HepG2 (cell line): ENCODE data around the gene ZNF429. TPM values are rescaled to one million over a fixed set of nuclear protein-coding genes. Genes with fewer than 3 reads are reported as not detected.

Experiments used
- CC2D1A ChIP-seq: sonication (generic); formaldehyde crosslinking; IDR thresholded peaks from 2 replicates; pipeline ENCODE4 v1.8.1; 2023; ENCODE audit warnings: mild to moderate bottlenecking, missing genetic modification reagents
- EP300 ChIP-seq, 3 experiments: sonication (generic) in 1 of 3; formaldehyde crosslinking in 1 of 3; IDR thresholded peaks; 2 replicates each; pipeline versions ENCODE4 v1.5.1 to v1.6.1; 2011 to 2020; ENCODE audit warnings: low read depth in 2 of 3, low read length in 2 of 3, borderline replicate concordance in 1 of 3, improper control_type of control experiment in 1 of 3, mild to moderate bottlenecking in 1 of 3, missing genetic modification reagents in 1 of 3, moderate library complexity in 1 of 3
- MIER3 ChIP-seq: IDR thresholded peaks from 2 replicates; pipeline ENCODE4 v1.6.1; 2016; ENCODE audit warnings: missing compliant biosample characterization, borderline replicate concordance
- MTF1 ChIP-seq: sonication (generic); formaldehyde crosslinking; IDR thresholded peaks from 2 replicates; pipeline ENCODE4 v1.5.0; 2020; ENCODE audit warnings: missing genetic modification reagents
- NR2F1 ChIP-seq, 2 experiments: fragments of 450-650 bp in 1 of 2; formaldehyde crosslinking in 1 of 2; IDR thresholded peaks; 2 replicates each; pipeline versions ENCODE4 v1.5.0 to v1.6.1; 2016 to 2020; ENCODE audit warnings: mild to moderate bottlenecking in 1 of 2, missing compliant biosample characterization in 1 of 2, missing genetic modification reagents in 1 of 2, moderate library complexity in 1 of 2
- RBM22 ChIP-seq: fragments of 200-400 bp; formaldehyde crosslinking; optimal IDR thresholded peaks from 2 replicates; pipeline ENCODE3; 2017; ENCODE audit warnings: mild to moderate bottlenecking, low read length, moderate library complexity
- SALL1 ChIP-seq: sonication (generic); formaldehyde crosslinking; IDR thresholded peaks from 2 replicates; pipeline ENCODE4 v1.8.0; 2022; ENCODE audit warnings: mild to moderate bottlenecking, missing genetic modification reagents
- STAG1 ChIP-seq: sonication (generic); formaldehyde crosslinking; IDR thresholded peaks from 2 replicates; pipeline ENCODE4 v1.4.0; 2020; ENCODE audit warnings: missing genetic modification reagents
- ZGPAT ChIP-seq: IDR thresholded peaks from 2 replicates; pipeline ENCODE4 v1.6.1; 2016; ENCODE audit warnings: mild to moderate bottlenecking
- ZNF224 ChIP-seq: sonication (generic); formaldehyde crosslinking; IDR thresholded peaks from 2 replicates; pipeline ENCODE4 v1.5.0; 2020; ENCODE audit warnings: mild to moderate bottlenecking, missing genetic modification reagents
- ZNF282 ChIP-seq: fragments of 450-650 bp; IDR thresholded peaks from 2 replicates; pipeline ENCODE4 v1.6.1; 2018; ENCODE audit not compliant: partially characterized antibody
- ZNF362 ChIP-seq: sonication (generic); formaldehyde crosslinking; IDR thresholded peaks from 2 replicates; pipeline ENCODE4 v1.4.0; 2020; ENCODE audit warnings: missing genetic modification reagents, mild to moderate bottlenecking, borderline replicate concordance
- ZNF367 ChIP-seq: sonication (generic); formaldehyde crosslinking; IDR thresholded peaks from 2 replicates; pipeline ENCODE4 v1.4.0; 2020; ENCODE audit warnings: missing genetic modification reagents, borderline replicate concordance
- ZNF432 ChIP-seq: sonication (generic); formaldehyde crosslinking; IDR thresholded peaks from 2 replicates; pipeline ENCODE4 v1.5.0; 2020; ENCODE audit warnings: missing genetic modification reagents, mild to moderate bottlenecking, borderline replicate concordance
- ZNF678 ChIP-seq: sonication (generic); formaldehyde crosslinking; IDR thresholded peaks from 2 replicates; pipeline ENCODE4 v1.4.0; 2020; ENCODE audit warnings: mild to moderate bottlenecking, missing genetic modification reagents
- ZNF747 ChIP-seq: sonication (generic); formaldehyde crosslinking; IDR thresholded peaks from 2 replicates; pipeline ENCODE4 v1.8.1; 2023; ENCODE audit warnings: missing genetic modification reagents, mild to moderate bottlenecking, borderline replicate concordance
- ZNF772 ChIP-seq: sonication (generic); formaldehyde crosslinking; IDR thresholded peaks from 2 replicates; pipeline ENCODE4 v1.5.0; 2020; ENCODE audit warnings: mild to moderate bottlenecking, missing genetic modification reagents
- ZNF788 ChIP-seq: sonication (generic); formaldehyde crosslinking; IDR thresholded peaks from 2 replicates; pipeline ENCODE4 v1.5.0; 2020; ENCODE audit warnings: mild to moderate bottlenecking, missing genetic modification reagents, borderline replicate concordance
- polyA plus RNA-seq, 8 experiments: library from polyadenylated mRNA; depleted of rRNA in 3 of 8; stranded (reverse) in 7 of 8; unstranded in 1 of 8; fragments of >200 nt; fragmentation: Illumina TruSeq in 4 of 8; extraction: Trizol in 4 of 8; gene quantifications; 2 replicates each; pipeline versions ENCODE4 v1.2.1 to v1.2.3, GENCODE V29; 2011 to 2016; ENCODE audit warnings: low read depth in 4 of 8, missing spikeins in 1 of 8, mixed read lengths in 1 of 8; ENCODE audit not compliant: insufficient read depth in 1 of 8
- total RNA-seq, 5 experiments: library from RNA; depleted of rRNA; stranded (reverse); fragments of >200 nt; fragmentation: Illumina TruSeq; extraction: Trizol; gene quantifications; 2 replicates each; pipeline ENCODE4 v1.2.3, GENCODE V29; 2016; ENCODE audit warnings: low read depth in 1 of 5
- TF ChIP-seq, protein P1 (sequence below): sonication (generic); formaldehyde crosslinking; IDR thresholded peaks from 2 replicates; pipeline ENCODE4 v1.4.0; 2020; ENCODE audit warnings: missing genetic modification reagents; ENCODE audit errors: not compliant biosample characterization
- TF ChIP-seq, protein P2 (sequence below): sonication (generic); formaldehyde crosslinking; conservative IDR thresholded peaks from 2 replicates; pipeline ENCODE4 v1.4.0; 2020; ENCODE audit warnings: missing genetic modification reagents
- TF ChIP-seq, protein P3 (sequence below): sonication (generic); formaldehyde crosslinking; IDR thresholded peaks from 2 replicates; pipeline ENCODE4 v1.8.1; 2023; ENCODE audit warnings: mild to moderate bottlenecking, missing genetic modification reagents

ZNF429 gene
- total and polyA plus RNA-seq, 2 of the 13 experiments (the other 11 are each of a cell fraction or from before 2014, with no cell fraction given): 3.3 to 3.4 TPM

DNA sequence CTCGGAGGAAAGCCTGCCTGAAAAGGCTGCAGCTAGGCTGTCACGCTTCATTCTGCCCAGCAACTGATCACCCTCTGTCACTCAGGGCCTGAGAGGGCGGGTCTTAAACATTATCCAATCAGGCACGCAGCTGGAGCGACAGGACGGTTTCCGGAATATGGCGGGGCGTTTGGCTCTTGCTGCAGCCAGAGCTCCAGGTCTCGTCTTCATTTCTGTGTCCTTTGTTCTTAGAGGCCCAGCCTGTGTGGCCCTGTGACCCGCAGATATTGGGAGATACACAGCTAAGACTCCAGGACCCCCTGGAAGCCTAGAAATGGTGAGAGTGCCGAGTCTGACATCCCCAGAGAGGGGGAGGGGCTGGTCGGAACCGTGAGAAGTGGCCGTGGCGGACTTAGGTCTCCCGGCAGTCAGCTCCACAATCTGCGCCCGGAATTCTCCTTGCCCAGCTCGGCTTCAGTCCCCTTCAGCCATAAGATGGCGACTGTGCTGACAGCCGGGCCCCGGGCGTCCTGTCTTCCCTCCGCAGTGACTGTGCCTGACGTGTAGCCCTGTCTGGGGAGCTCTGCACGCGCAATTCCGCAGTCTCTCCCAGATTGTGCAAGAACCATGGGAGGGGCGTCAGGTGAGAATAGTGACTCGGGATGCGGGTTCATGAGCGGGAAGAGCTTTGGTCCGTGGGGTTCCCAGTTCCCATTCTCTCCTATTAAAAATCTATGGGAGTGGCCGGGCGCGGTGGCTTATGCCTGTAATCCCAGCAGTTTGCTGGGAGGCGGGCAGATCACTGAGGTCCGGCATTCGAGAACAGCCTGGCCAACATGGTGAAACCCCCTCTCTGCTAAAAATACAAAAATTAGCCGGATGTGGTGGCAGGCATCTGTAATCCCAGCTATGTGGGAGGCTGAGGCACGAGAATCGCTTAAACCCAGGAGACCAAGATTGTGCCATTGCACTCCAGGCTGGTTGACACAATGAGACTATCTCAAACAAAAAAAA lies at the start of gene ZNF429 (continued):
- TF ChIP-seq ZNF362 (CRISPR knock-in tag) (no peak), ZNF224 (CRISPR knock-in tag) (no peak), MIER3 (CRISPR knock-in tag) (no peak), EP300 (IDR thresholded peaks at IDR 0.05; ENCODE audit: low read depth in 2 of 2, low read length in 2 of 2) (peak in 1 of 2 experiments; percentile 23; a peak in 1 of 4 replicates), EP300 (CRISPR knock-in tag; IDR thresholded peaks at IDR 0.05; ENCODE audit: borderline replicate concordance) (no peak), STAG1 (CRISPR knock-in tag) (0 out of 2 replicates have a peak, but pooled peaks have one; percentile 6), SALL1 (CRISPR knock-in tag) (peak; percentile 63), ZNF747 (CRISPR knock-in tag) (no peak), ZNF367 (CRISPR knock-in tag) (no peak), CC2D1A (CRISPR knock-in tag) (no peak), ZNF282 (no peak), MTF1 (CRISPR knock-in tag) (no peak), ZGPAT (CRISPR knock-in tag) (peak; percentile 33; the same call in 1 of the 2 replicates), RBM22 (no peak), NR2F1 (CRISPR knock-in tag; IDR thresholded peaks at IDR 0.05) (no peak), ZNF788 (CRISPR knock-in tag) (no peak), ZNF772 (CRISPR knock-in tag) (peak; percentile 27; the same call in 1 of the 2 replicates), ZNF678 (CRISPR knock-in tag) (no peak), ZNF432 (CRISPR knock-in tag) (no peak)
- TF ChIP-seq, protein P1, sequence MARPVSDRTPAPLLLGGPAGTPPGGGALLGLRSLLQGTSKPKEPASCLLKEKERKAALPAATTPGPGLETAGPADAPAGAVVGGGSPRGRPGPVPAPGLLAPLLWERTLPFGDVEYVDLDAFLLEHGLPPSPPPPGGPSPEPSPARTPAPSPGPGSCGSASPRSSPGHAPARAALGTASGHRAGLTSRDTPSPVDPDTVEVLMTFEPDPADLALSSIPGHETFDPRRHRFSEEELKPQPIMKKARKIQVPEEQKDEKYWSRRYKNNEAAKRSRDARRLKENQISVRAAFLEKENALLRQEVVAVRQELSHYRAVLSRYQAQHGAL (CRISPR knock-in tag): no peak
- TF ChIP-seq, protein P2, sequence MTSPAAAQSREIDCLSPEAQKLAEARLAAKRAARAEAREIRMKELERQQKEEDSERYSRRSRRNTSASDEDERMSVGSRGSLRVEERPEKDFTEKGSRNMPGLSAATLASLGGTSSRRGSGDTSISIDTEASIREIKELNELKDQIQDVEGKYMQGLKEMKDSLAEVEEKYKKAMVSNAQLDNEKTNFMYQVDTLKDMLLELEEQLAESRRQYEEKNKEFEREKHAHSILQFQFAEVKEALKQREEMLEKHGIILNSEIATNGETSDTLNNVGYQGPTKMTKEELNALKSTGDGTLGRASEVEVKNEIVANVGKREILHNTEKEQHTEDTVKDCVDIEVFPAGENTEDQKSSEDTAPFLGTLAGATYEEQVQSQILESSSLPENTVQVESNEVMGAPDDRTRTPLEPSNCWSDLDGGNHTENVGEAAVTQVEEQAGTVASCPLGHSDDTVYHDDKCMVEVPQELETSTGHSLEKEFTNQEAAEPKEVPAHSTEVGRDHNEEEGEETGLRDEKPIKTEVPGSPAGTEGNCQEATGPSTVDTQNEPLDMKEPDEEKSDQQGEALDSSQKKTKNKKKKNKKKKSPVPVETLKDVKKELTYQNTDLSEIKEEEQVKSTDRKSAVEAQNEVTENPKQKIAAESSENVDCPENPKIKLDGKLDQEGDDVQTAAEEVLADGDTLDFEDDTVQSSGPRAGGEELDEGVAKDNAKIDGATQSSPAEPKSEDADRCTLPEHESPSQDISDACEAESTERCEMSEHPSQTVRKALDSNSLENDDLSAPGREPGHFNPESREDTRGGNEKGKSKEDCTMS (CRISPR knock-in tag): no peak
- TF ChIP-seq, protein P3, sequence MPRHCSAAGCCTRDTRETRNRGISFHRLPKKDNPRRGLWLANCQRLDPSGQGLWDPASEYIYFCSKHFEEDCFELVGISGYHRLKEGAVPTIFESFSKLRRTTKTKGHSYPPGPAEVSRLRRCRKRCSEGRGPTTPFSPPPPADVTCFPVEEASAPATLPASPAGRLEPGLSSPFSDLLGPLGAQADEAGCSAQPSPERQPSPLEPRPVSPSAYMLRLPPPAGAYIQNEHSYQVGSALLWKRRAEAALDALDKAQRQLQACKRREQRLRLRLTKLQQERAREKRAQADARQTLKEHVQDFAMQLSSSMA (CRISPR knock-in tag): no peak
